Activated naive CD8-positive, alpha-beta T cell (primary cell): Measurements from ENCODE around the gene PLK2.

Source experiments
- H3K27ac Mint-ChIP-seq: one replicate; pipeline ENCODE4 v1.8.0; 2021; ENCODE audit warnings: mixed read lengths
- H3K27me3 Mint-ChIP-seq: one replicate; pipeline ENCODE4 v1.8.0; 2021; ENCODE audit warnings: mixed read lengths
- H3K36me3 Mint-ChIP-seq: one replicate; pipeline ENCODE4 v1.8.0; 2021; ENCODE audit warnings: mixed read lengths
- H3K4me1 Mint-ChIP-seq: one replicate; pipeline ENCODE4 v1.8.0; 2021; ENCODE audit warnings: low read depth, mixed read lengths
- H3K4me3 Mint-ChIP-seq: one replicate; pipeline ENCODE4 v1.8.0; 2021; ENCODE audit warnings: mild to moderate bottlenecking, mixed read lengths
- H3K9me3 Mint-ChIP-seq: one replicate; pipeline ENCODE4 v1.8.0; 2021; ENCODE audit warnings: low read depth, mixed read lengths

Gene PLK2

GRCh38 chr5:58491216-58491892 lies 31.5 kb upstream of the PLK2 start, which contains the start of gene GAPT:
GAPT (plus strand) TSS chr5:58491435; CDS start chr5:58494537, 3,102 bp downstream.
- Mint-ChIP-seq H3K9me3 (no peaks in the 10 kb centered on the region), H3K27ac (no peak within 1 kb of the TSS), H3K4me1 (peaks cover 7% of the 10 kb centered on the region), H3K4me3 (peak within 1 kb of the TSS; percentile 17), H3K36me3 (no peaks in the 10 kb centered on the region), H3K27me3 (no peaks in the 10 kb centered on the region)

- no peak overlapping the region for H3K27ac Mint-ChIP-seq
- no peaks in the 10 kb centered on the region for H3K9me3 Mint-ChIP-seq
- H3K27me3 Mint-ChIP-seq = no peaks in the 10 kb centered on the region
- H3K4me3 Mint-ChIP-seq = no peak overlapping the region
- H3K4me1 Mint-ChIP-seq = peaks cover 7% of the 10 kb centered on the region
- no peaks in the 10 kb centered on the region for H3K36me3 Mint-ChIP-seq
Observed at GRCh38 chr5:58490402-58491050, 30.6 kb upstream of the PLK2 start.

- Mint-ChIP-seq H3K27ac (no peak overlapping the region), H3K27me3 (no peaks in the 10 kb centered on the region), H3K4me1 (peaks cover 3% of the 10 kb centered on the region), H3K9me3 (no peaks in the 10 kb centered on the region), H3K4me3 (no peak overlapping the region), H3K36me3 (no peaks in the 10 kb centered on the region)
Observed at GRCh38 chr5:58486290-58486689, 26.4 kb upstream of the PLK2 start.

GRCh38 chr5:58484505-58484904 lies 24.6 kb upstream of the PLK2 start:
- Mint-ChIP-seq H3K9me3 (no peaks in the 10 kb centered on the region), H3K4me1 (no peaks in the 10 kb centered on the region), H3K36me3 (no peaks in the 10 kb centered on the region), H3K4me3 (no peak overlapping the region), H3K27ac (no peak overlapping the region), H3K27me3 (peaks cover 1% of the 10 kb centered on the region)

GRCh38 chr5:58482536-58482935 lies 22.6 kb upstream of the PLK2 start:
- Mint-ChIP-seq H3K9me3 (no peaks in the 10 kb centered on the region), H3K36me3 (no peaks in the 10 kb centered on the region), H3K27ac (no peak overlapping the region), H3K27me3 (peaks cover 1% of the 10 kb centered on the region), H3K4me1 (no peaks in the 10 kb centered on the region), H3K4me3 (no peak overlapping the region)

- no peaks in the 10 kb centered on the region for H3K4me1 Mint-ChIP-seq
- H3K27me3 Mint-ChIP-seq = peaks cover 1% of the 10 kb centered on the region
- H3K9me3 Mint-ChIP-seq = no peaks in the 10 kb centered on the region
- no peak overlapping the region for H3K4me3 Mint-ChIP-seq
- H3K36me3 Mint-ChIP-seq = no peaks in the 10 kb centered on the region
- no peak overlapping the region for H3K27ac Mint-ChIP-seq
Observed at GRCh38 chr5:58481828-58482227, 21.9 kb upstream of the PLK2 start.

- H3K9me3 Mint-ChIP-seq = no peaks in the 10 kb centered on the region
- no peaks in the 10 kb centered on the region for H3K4me1 Mint-ChIP-seq
- no peaks in the 10 kb centered on the region for H3K36me3 Mint-ChIP-seq
- no peak overlapping the region for H3K4me3 Mint-ChIP-seq
- peaks cover 1% of the 10 kb centered on the region for H3K27me3 Mint-ChIP-seq
- no peak overlapping the region for H3K27ac Mint-ChIP-seq
Observed at GRCh38 chr5:58481066-58481676, 21.3 kb upstream of the PLK2 start.

- Mint-ChIP-seq H3K27ac (no peak overlapping the region), H3K4me3 (no peak overlapping the region), H3K27me3 (peaks cover 6% of the 10 kb centered on the region), H3K9me3 (no peaks in the 10 kb centered on the region), H3K4me1 (no peaks in the 10 kb centered on the region), H3K36me3 (peaks cover 5% of the 10 kb centered on the region)
Observed at GRCh38 chr5:58477760-58478376, 18.0 kb upstream of the PLK2 start.

GRCh38 chr5:58475404-58475803 lies 15.5 kb upstream of the PLK2 start:
- peaks cover 5% of the 10 kb centered on the region for H3K36me3 Mint-ChIP-seq
- peaks cover 7% of the 10 kb centered on the region for H3K27me3 Mint-ChIP-seq
- H3K9me3 Mint-ChIP-seq = no peaks in the 10 kb centered on the region
- no peak overlapping the region for H3K4me3 Mint-ChIP-seq
- H3K27ac Mint-ChIP-seq = no peak overlapping the region
- H3K4me1 Mint-ChIP-seq = no peaks in the 10 kb centered on the region

- no peak overlapping the region for H3K4me3 Mint-ChIP-seq
- peaks cover 2% of the 10 kb centered on the region for H3K36me3 Mint-ChIP-seq
- H3K27ac Mint-ChIP-seq = no peak overlapping the region
- no peaks in the 10 kb centered on the region for H3K4me1 Mint-ChIP-seq
- peaks cover 2% of the 10 kb centered on the region for H3K27me3 Mint-ChIP-seq
- no peaks in the 10 kb centered on the region for H3K9me3 Mint-ChIP-seq
Observed at GRCh38 chr5:58469896-58470295, 10.0 kb upstream of the PLK2 start.

- Mint-ChIP-seq H3K36me3 (no peaks in the 10 kb centered on the region), H3K27ac (no peak overlapping the region), H3K4me1 (no peaks in the 10 kb centered on the region), H3K4me3 (no peak overlapping the region), H3K27me3 (no peaks in the 10 kb centered on the region), H3K9me3 (no peaks in the 10 kb centered on the region)
Observed at GRCh38 chr5:58466939-58467338, 7.1 kb upstream of the PLK2 start.

- Mint-ChIP-seq H3K4me1 (peaks cover 13% of the 10 kb centered on the region), H3K36me3 (no peaks in the 10 kb centered on the region), H3K27ac (no peak overlapping the region), H3K4me3 (no peak overlapping the region), H3K9me3 (no peaks in the 10 kb centered on the region), H3K27me3 (peaks cover 6% of the 10 kb centered on the region)
Observed at GRCh38 chr5:58462623-58463230, 2.8 kb upstream of the PLK2 start.

GRCh38 chr5:58462154-58462553 lies 2.3 kb upstream of the PLK2 start:
- Mint-ChIP-seq H3K27ac (no peak overlapping the region), H3K27me3 (peaks cover 6% of the 10 kb centered on the region), H3K4me3 (no peak overlapping the region), H3K9me3 (no peaks in the 10 kb centered on the region), H3K36me3 (peaks cover 2% of the 10 kb centered on the region), H3K4me1 (peaks cover 13% of the 10 kb centered on the region)

- Mint-ChIP-seq H3K36me3 (peaks cover 4% of the 10 kb centered on the region), H3K27ac (no peak overlapping the region), H3K4me1 (peaks cover 13% of the 10 kb centered on the region), H3K9me3 (no peaks in the 10 kb centered on the region), H3K4me3 (peak overlapping the region; percentile 77), H3K27me3 (peaks cover 6% of the 10 kb centered on the region)
Observed at GRCh38 chr5:58460732-58461286, 923 bp upstream of the PLK2 start.
